Nephron progenitor cell (in vitro differentiated cells): ENCODE measurements around the gene TRAK2.

ENCODE experiments used
- DNase-seq: peaks from one replicate; pipeline ENCODE4 v3.0.0; 2021
- H3K27ac Mint-ChIP-seq: 2 replicates; pipeline ENCODE4 v1.8.0; 2021; ENCODE audit warnings: mild to moderate bottlenecking, moderate library complexity, mixed read lengths
- H3K27me3 Mint-ChIP-seq: 2 replicates; pipeline ENCODE4 v1.8.0; 2021; ENCODE audit warnings: mild to moderate bottlenecking, low read depth, mixed read lengths; ENCODE audit not compliant: poor library complexity
- H3K36me3 Mint-ChIP-seq: 2 replicates; pipeline ENCODE4 v1.8.0; 2021; ENCODE audit warnings: low read depth, mixed read lengths
- H3K4me1 Mint-ChIP-seq: 2 replicates; pipeline ENCODE4 v1.8.0; 2021; ENCODE audit warnings: mixed read lengths
- H3K4me3 Mint-ChIP-seq: 2 replicates; pipeline ENCODE4 v1.8.0; 2021; ENCODE audit warnings: mild to moderate bottlenecking, moderate library complexity, mixed read lengths
- H3K9me3 Mint-ChIP-seq: 2 replicates; pipeline ENCODE4 v1.8.0; 2021; ENCODE audit warnings: mild to moderate bottlenecking, moderate library complexity, mixed read lengths
- CTCF ChIP-seq: fragments of 200-600 bp; sonication (generic); IDR thresholded peaks from 2 replicates; pipeline ENCODE4 v1.5.0; 2021; ENCODE audit warnings: antibody characterized with exemption

The TRAK2 gene

DNA sequence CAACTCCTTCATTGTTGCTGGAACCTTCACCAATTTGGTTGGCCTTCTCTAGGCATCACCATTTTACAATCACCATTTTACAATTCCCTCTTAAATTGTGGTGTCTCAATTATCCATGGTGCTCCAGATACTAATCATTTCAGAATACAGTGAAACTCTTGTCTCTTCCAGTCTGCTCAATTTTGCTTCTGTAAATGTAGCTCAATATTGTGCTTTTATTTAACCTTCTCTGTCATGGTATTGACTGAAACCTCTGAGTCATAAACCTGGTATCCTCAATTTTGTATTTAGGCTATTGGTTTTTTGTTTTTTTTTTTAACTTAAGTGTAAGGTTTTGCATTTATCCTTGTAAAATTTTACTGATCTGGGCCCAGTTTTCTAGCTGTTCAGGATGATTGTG lies 16.4 kb upstream of the TRAK2 start:
- H3K4me1 Mint-ChIP-seq: peaks cover 9% of the 10 kb centered on the region
- no peaks in the 10 kb centered on the region for H3K27me3 Mint-ChIP-seq
- H3K4me3 Mint-ChIP-seq: no peak overlapping the region
- TF ChIP-seq CTCF: no peak
- peaks cover 5% of the 10 kb centered on the region for H3K9me3 Mint-ChIP-seq
- DNase-seq: no peak
- no peak overlapping the region for H3K27ac Mint-ChIP-seq
- peaks cover 67% of the 10 kb centered on the region for H3K36me3 Mint-ChIP-seq

DNA sequence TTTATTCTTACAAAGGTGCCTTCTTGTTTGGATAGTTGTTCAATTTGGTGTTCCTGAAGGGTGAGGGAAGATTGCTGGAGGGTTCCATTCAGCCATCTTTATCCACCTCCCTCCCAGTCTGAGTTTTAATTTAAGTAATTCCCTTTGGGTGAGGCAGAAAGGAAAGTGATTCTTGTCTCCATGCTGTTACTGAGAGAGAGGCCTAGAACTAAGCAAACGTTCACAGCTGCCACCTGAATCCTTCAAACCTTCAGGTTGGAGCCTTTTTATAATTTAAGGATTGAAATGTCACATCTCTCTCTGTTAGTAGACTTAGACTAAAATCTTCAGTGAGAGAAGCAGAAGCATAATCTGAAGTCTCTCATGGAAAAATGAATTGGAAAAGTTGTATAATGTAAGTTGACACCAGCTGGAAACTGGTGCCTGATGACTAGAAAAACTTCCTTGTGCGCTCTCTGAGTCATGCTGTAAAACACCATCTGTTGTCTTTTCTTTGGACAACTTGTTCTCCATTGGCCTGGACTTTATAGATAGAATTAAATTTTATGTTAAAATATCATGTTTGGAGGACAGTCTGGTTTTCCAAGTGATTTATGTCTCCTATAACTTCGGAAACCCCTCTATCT lies 14.9 kb upstream of the TRAK2 start:
- Mint-ChIP-seq H3K4me1 (peaks cover 9% of the 10 kb centered on the region), H3K9me3 (peaks cover 19% of the 10 kb centered on the region), H3K4me3 (no peak overlapping the region), H3K36me3 (peaks cover 70% of the 10 kb centered on the region), H3K27me3 (peaks cover 3% of the 10 kb centered on the region), H3K27ac (peak overlapping the region; percentile 87)
- TF ChIP-seq CTCF: no peak
- DNase-seq: no peak

DNA sequence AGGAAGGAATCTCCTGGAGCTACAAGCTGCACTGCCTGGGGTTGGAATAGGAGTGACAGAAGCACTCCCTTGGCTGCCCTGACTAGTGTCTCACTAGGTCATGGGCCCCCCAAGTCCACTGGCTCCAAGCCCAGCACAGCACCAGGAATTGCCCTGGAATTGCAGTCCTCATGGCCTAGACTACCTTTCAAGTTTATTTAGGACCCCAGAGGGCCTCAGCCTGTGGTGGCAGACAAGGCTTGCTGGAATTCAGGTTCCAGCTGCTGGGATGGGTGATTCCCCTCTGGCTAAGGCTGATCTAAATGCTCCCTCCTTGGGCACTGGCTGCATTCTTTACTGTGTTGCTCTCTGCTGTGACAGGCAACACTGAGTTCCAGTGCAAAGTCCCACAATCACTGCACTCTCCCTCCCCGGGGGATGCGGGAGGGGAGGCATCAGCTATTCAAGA lies 14.3 kb upstream of the TRAK2 start:
- Mint-ChIP-seq H3K4me3 (no peak overlapping the region), H3K27me3 (peaks cover 3% of the 10 kb centered on the region), H3K9me3 (peaks cover 21% of the 10 kb centered on the region), H3K27ac (peak overlapping the region; percentile 87), H3K36me3 (peaks cover 70% of the 10 kb centered on the region), H3K4me1 (peaks cover 9% of the 10 kb centered on the region)
- no peak for TF ChIP-seq CTCF
- DNase-seq: no peak

DNA sequence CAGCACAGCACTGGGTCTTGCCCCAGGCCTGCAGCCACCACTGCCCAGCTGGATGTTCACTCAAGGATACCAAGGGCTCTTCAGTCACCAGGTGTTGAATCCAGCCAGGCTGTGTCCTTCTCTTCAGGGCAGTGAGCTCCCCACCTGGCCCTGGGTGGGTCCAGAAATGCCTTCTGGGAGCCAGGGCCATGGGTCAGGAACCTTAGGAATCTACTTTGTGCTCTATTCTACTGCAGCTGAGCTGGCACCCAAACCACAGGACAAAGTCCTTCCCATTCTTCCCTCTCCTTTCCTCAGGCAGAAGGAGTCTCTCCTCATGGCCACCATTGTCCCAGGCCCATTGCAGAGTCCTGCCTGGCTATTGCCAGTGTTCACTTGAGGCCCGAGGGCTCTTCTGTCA lies 13.3 kb upstream of the TRAK2 start:
- peaks cover 3% of the 10 kb centered on the region for H3K27me3 Mint-ChIP-seq
- TF ChIP-seq CTCF: no peak
- peaks cover 70% of the 10 kb centered on the region for H3K36me3 Mint-ChIP-seq
- no peak overlapping the region for H3K27ac Mint-ChIP-seq
- peaks cover 24% of the 10 kb centered on the region for H3K9me3 Mint-ChIP-seq
- peaks cover 9% of the 10 kb centered on the region for H3K4me1 Mint-ChIP-seq
- H3K4me3 Mint-ChIP-seq: no peak overlapping the region
- no peak for DNase-seq

DNA sequence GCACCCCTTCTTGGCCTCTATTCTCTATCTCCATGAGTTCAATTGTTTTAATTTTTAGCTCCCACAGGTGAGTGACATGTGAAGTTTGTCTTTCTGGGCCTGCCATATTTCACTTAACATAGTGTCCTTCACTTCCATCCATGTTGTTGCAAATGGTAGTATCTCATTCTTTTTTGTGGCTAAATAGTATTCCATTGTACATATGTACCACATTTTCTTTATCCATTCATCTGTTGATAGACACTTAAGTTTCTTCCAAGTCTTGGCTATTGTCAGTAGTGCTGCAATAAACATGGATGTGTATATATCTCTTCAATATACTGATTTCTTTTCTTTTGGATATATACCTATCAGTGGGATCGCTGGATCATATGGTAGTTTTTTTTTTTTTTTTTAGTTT lies 9.3 kb upstream of the TRAK2 start:
- H3K9me3 Mint-ChIP-seq: peaks cover 24% of the 10 kb centered on the region
- peaks cover 67% of the 10 kb centered on the region for H3K36me3 Mint-ChIP-seq
- H3K27ac Mint-ChIP-seq: no peak overlapping the region
- H3K4me3 Mint-ChIP-seq: no peak overlapping the region
- no peak for TF ChIP-seq CTCF
- H3K4me1 Mint-ChIP-seq: peaks cover under 1% of the 10 kb centered on the region
- H3K27me3 Mint-ChIP-seq: peaks cover 3% of the 10 kb centered on the region
- no peak for DNase-seq

GRCh38 chr2:201458381-201458780 lies 7.1 kb upstream of the TRAK2 start:
- no peak for DNase-seq
- H3K4me3 Mint-ChIP-seq: no peak overlapping the region
- H3K36me3 Mint-ChIP-seq: peaks cover 51% of the 10 kb centered on the region
- TF ChIP-seq CTCF: no peak
- H3K4me1 Mint-ChIP-seq: peaks cover 7% of the 10 kb centered on the region
- H3K9me3 Mint-ChIP-seq: peaks cover 20% of the 10 kb centered on the region
- peaks cover 8% of the 10 kb centered on the region for H3K27me3 Mint-ChIP-seq
- no peak overlapping the region for H3K27ac Mint-ChIP-seq
